SU-DHL-6 (cell line): Measurements from ENCODE around the gene GGN.

ENCODE experiments used
- H2AFZ ChIP-seq: fragments of 200-600 bp; sonication (generic); 2 replicates; pipeline ENCODE4 v1.6.1; 2014; ENCODE audit warnings: low read depth, mild to moderate bottlenecking, moderate library complexity, mixed read lengths, antibody characterized with exemption, low read length; ENCODE audit not compliant: severe bottlenecking
- H3F3A ChIP-seq: fragments of 200-600 bp; shearing (Covaris generic); 2 replicates; pipeline ENCODE4 v1.6.0; 2016; ENCODE audit warnings: antibody characterized with exemption, mild to moderate bottlenecking; ENCODE audit not compliant: insufficient read depth
- H3K27ac ChIP-seq: fragments of 200-600 bp; sonication (generic); 2 replicates; pipeline ENCODE4 v1.5.1; 2016; ENCODE audit warnings: low read depth, mild to moderate bottlenecking, low read length, moderate library complexity, mixed read lengths
- H3K27me3 ChIP-seq: fragments of 200-600 bp; sonication (generic), shearing (Covaris generic); 2 replicates; pipeline ENCODE4 v1.6.0; 2014; ENCODE audit warnings: mild to moderate bottlenecking, low read length
- H3K36me3 ChIP-seq: fragments of 200-600 bp; sonication (generic); 2 replicates; pipeline ENCODE4 v1.6.1; 2014; ENCODE audit warnings: mild to moderate bottlenecking, low read length, mixed read lengths
- H3K4me2 ChIP-seq: fragments of 300-600, 200-600 bp; shearing (Covaris generic), sonication (generic); 2 replicates; pipeline ENCODE4 v1.6.0; 2014; ENCODE audit warnings: low read length, low read depth, mild to moderate bottlenecking; ENCODE audit not compliant: poor library complexity, severe bottlenecking
- H3K4me3 ChIP-seq: fragments of 200-600 bp; sonication (generic); 2 replicates; pipeline ENCODE4 v1.5.1; 2014; ENCODE audit warnings: antibody characterized with exemption, low read length, mild to moderate bottlenecking, mixed read lengths; ENCODE audit not compliant: insufficient read depth, poor library complexity, severe bottlenecking
- H3K79me2 ChIP-seq: fragments of 200-600 bp; sonication (generic); 2 replicates; pipeline ENCODE4 v1.6.1; 2014; ENCODE audit warnings: mild to moderate bottlenecking, low read length, moderate library complexity; ENCODE audit not compliant: insufficient read depth
- H3K9ac ChIP-seq: fragments of 200-600 bp; sonication (generic); 2 replicates; pipeline ENCODE4 v1.7.0; 2014; ENCODE audit warnings: mild to moderate bottlenecking, low read length
- H3K9me2 ChIP-seq: fragments of 200-600 bp; sonication (generic); replicated peaks from 2 replicates; pipeline ENCODE4 v1.6.1; 2014; ENCODE audit warnings: low read length; ENCODE audit not compliant: insufficient read depth
- H3K9me3 ChIP-seq: fragments of 200-600 bp; sonication (generic); 2 replicates; pipeline ENCODE4 v1.6.1; 2014; ENCODE audit warnings: low read length, mixed read lengths; ENCODE audit not compliant: insufficient read depth
- H4K20me1 ChIP-seq: fragments of 200-600 bp; sonication (generic); 2 replicates; pipeline ENCODE4 v1.6.1; 2014; ENCODE audit warnings: low read depth, mild to moderate bottlenecking, antibody characterized with exemption, low read length, moderate library complexity, mixed read lengths
- CTCF ChIP-seq: fragments of 200-600 bp; sonication (generic); IDR thresholded peaks from one replicate; pipeline ENCODE4 v1.5.1; 2017; ENCODE audit warnings: antibody characterized with exemption, mild to moderate bottlenecking, low read length, moderate library complexity; ENCODE audit not compliant: insufficient read depth, poor library complexity, severe bottlenecking
- EZH2phosphoT487 ChIP-seq: fragments of 200-600 bp; sonication (generic), shearing (Covaris generic); conservative IDR thresholded peaks from 2 replicates; pipeline ENCODE4 v1.6.1; 2018; ENCODE audit warnings: mild to moderate bottlenecking, antibody characterized with exemption, low read length, moderate library complexity, mixed read lengths

Gene GGN

GRCh38 chr19:38433268-38433733, 45.5 kb upstream of the GGN start, which contains the start of gene RYR1:
TSS of gene RYR1 (plus strand) at chr19:38433691. CDS start at chr19:38433830, 139 bp downstream.
- Histone ChIP-seq H4K20me1 (no peaks in the 10 kb centered on the region), H3K4me2 (no peak within 1 kb of the TSS), H3K9ac (no peak within 1 kb of the TSS), H3K27me3 (no peaks in the 10 kb centered on the region), H2AFZ (no peak within 1 kb of the TSS), H3K4me3 (no peak within 1 kb of the TSS), H3K36me3 (no peaks in the 10 kb centered on the region), H3K9me3 (no peaks in the 10 kb centered on the region), H3K27ac (no peak within 1 kb of the TSS), H3K9me2 (no peaks in the 10 kb centered on the region), H3F3A (no peaks in the 10 kb centered on the region), H3K79me2 (no peaks in the 10 kb centered on the region)
- no peak for TF ChIP-seq EZH2phosphoT487
- TF ChIP-seq CTCF: no peak

GRCh38 chr19:38430931-38431330, 43.1 kb upstream of the GGN start:
- Histone ChIP-seq H3K36me3 (no peaks in the 10 kb centered on the region), H3K27ac (no peak overlapping the region), H4K20me1 (no peaks in the 10 kb centered on the region), H2AFZ (no peak overlapping the region), H3K4me3 (no peak overlapping the region), H3K9me2 (no peaks in the 10 kb centered on the region), H3K4me2 (no peak overlapping the region), H3K9me3 (no peaks in the 10 kb centered on the region), H3K27me3 (no peaks in the 10 kb centered on the region), H3K9ac (no peak overlapping the region), H3F3A (no peaks in the 10 kb centered on the region), H3K79me2 (no peaks in the 10 kb centered on the region)
- TF ChIP-seq EZH2phosphoT487 (no peak), CTCF (no peak)

GRCh38 chr19:38429811-38430156, 42.0 kb upstream of the GGN start:
- Histone ChIP-seq H2AFZ (no peak overlapping the region), H3K79me2 (no peaks in the 10 kb centered on the region)

More at GRCh38 chr19:38429811-38430156, 42.0 kb upstream of the GGN start:
- Histone ChIP-seq H3K4me3 (no peak overlapping the region), H3K9me3 (no peaks in the 10 kb centered on the region), H3K27me3 (no peaks in the 10 kb centered on the region), H3K36me3 (no peaks in the 10 kb centered on the region), H3F3A (no peaks in the 10 kb centered on the region), H4K20me1 (no peaks in the 10 kb centered on the region), H3K27ac (no peak overlapping the region), H3K9me2 (no peaks in the 10 kb centered on the region), H3K4me2 (no peak overlapping the region), H3K9ac (no peak overlapping the region)
- TF ChIP-seq CTCF (no peak), EZH2phosphoT487 (no peak)
